Body of pancreas (tissue), 4 donors: ENCODE results near the gene MTA1. TPM values are rescaled to one million over a fixed set of nuclear protein-coding genes. Genes with fewer than 3 reads are reported as not detected.

Experiments
- ATAC-seq: fragments of 150-250 bp; one replicate; pipeline ENCODE4 v1.9.1; 2016
- DNase-seq, 4 donors: peaks; one replicate each; pipeline ENCODE4 v3.0.0-alpha.2; 2019
- H3K27ac ChIP-seq, 4 donors: fragments of 200-600 bp; sonication (generic); 1 replicate in 3 of 4; 2 replicates in 1 of 4; pipeline versions ENCODE4 v1.5.1 to v1.6.1; 2016 to 2019; ENCODE audit warnings: mild to moderate bottlenecking in 1 of 4, mixed read lengths in 1 of 4, moderate library complexity in 1 of 4
- H3K27me3 ChIP-seq, 2 donors: fragments of 200-600 bp; sonication (generic); one replicate each; pipeline ENCODE4 v1.6.0; 2016; ENCODE audit warnings: mild to moderate bottlenecking in 1 of 2
- H3K36me3 ChIP-seq, 2 donors: fragments of 200-600 bp; sonication (generic); replicated peaks in 1 of 2; 2 replicates each; pipeline ENCODE4 v1.5.1; 2016; ENCODE audit warnings: low read depth in 2 of 2; ENCODE audit not compliant: insufficient read depth in 1 of 2
- H3K4me1 ChIP-seq: fragments of 200-600 bp; sonication (generic); one replicate; pipeline ENCODE4 v1.6.0; 2016
- H3K4me3 ChIP-seq, 2 donors: fragments of 200-600 bp; sonication (generic); 1 replicate in 1 of 2; 2 replicates in 1 of 2; pipeline ENCODE4 v1.5.1; 2016 to 2019
- H3K9me3 ChIP-seq, 3 donors: fragments of 200-600 bp; sonication (generic); 1 replicate in 2 of 3; 2 replicates in 1 of 3; pipeline ENCODE4 v1.5.1; 2016
- CTCF ChIP-seq, 7 experiments: fragments of 450-650 bp in 4 of 7; fragments of 200-600 bp in 3 of 7; sonication (generic) in 3 of 7; IDR thresholded peaks; one replicate each; pipeline ENCODE4 v1.5.1; 2016 to 2019; ENCODE audit warnings: antibody characterized with exemption in 7 of 7
- POLR2A ChIP-seq, 3 donors: fragments of 450-650 bp; IDR thresholded peaks; one replicate each; pipeline ENCODE4 v1.6.1; 2016; ENCODE audit warnings: antibody characterized with exemption in 3 of 3, mild to moderate bottlenecking in 2 of 3
- WGBS, 2 donors: methylation state at CpG; one replicate each; pipeline ENCODE4 v1.1.5; 2017; 5-methylcytosine and 5-hydroxymethylcytosine counted together
- intact Hi-C: fragments of 100-400 bp; cut with DNase I; formaldehyde crosslinking; loops from one replicate; pipeline ENCODE4 v1.15.1; 2023
- total RNA-seq, 2 donors: library from RNA; depleted of rRNA; stranded (reverse); fragments of >200 nt; gene quantifications; one replicate each; pipeline ENCODE4 v1.1.0, GENCODE V29; 2016

MTA1 gene
- total RNA-seq, 2 donors from 2014 or later = 69.8 to 92.6 TPM

GRCh38 chr14:105479431-105480158 is 60.0 kb downstream of the MTA1 start:
- Histone ChIP-seq H3K4me3 (no peak overlapping the region), H3K9me3 (no peaks in the 10 kb centered on the region), H3K27ac (no peak overlapping the region), H3K36me3 (no peaks in the 10 kb centered on the region), H3K4me1 (peaks cover 71% of the 10 kb centered on the region), H3K27me3 (peaks cover 0 to 15% of the 10 kb centered on the region in 2 donors)
- WGBS, 2 donors = 34 to 60% methylated on average over 21 to 34 of the region's 34 CpGs
- ATAC-seq = no peak
- TF ChIP-seq CTCF (IDR thresholded peaks at IDR 0.05) (no peak), POLR2A (IDR thresholded peaks at IDR 0.05) (no peak)
- DNase-seq = no peak
- intact Hi-C loops = no loop called here

- H3K9me3 ChIP-seq = no peaks in the 10 kb centered on the region
- WGBS, 2 donors = 47 to 55% methylated on average over 14 to 15 of the region's 15 CpGs
- H3K4me3 ChIP-seq = no peak overlapping the region
- peaks cover 72% of the 10 kb centered on the region for H3K4me1 ChIP-seq
- intact Hi-C loops = no loop called here
- no peaks in the 10 kb centered on the region for H3K36me3 ChIP-seq
- no peak for ATAC-seq
- no peak for TF ChIP-seq CTCF (IDR thresholded peaks at IDR 0.05)
- TF ChIP-seq POLR2A (IDR thresholded peaks at IDR 0.05) = no peak
- peak overlapping the region in 3 of 4 donors; percentile 89 to 97 (median 93) for H3K27ac ChIP-seq
- H3K27me3 ChIP-seq = peaks cover 0 to 15% of the 10 kb centered on the region in 2 donors
- DNase-seq = no peak
These were observed 60.6 kb downstream of the MTA1 start for GRCh38 chr14:105480199-105480746.

- no peaks in the 10 kb centered on the region for H3K36me3 ChIP-seq
- peaks cover 0 to 15% of the 10 kb centered on the region in 2 donors for H3K27me3 ChIP-seq
- peaks cover 72% of the 10 kb centered on the region for H3K4me1 ChIP-seq
- ATAC-seq = peak; percentile 73
- WGBS, 2 donors = 1 to 2% methylated on average over 7 to 32 of the region's 35 CpGs
- intact Hi-C loops = no loop called here
- H3K4me3 ChIP-seq = no peak overlapping the region
- H3K27ac ChIP-seq = peak overlapping the region; percentile 86 to 97 (median 91)
- H3K9me3 ChIP-seq = no peaks in the 10 kb centered on the region
- peak; percentile 89 to 92 (median 90) for DNase-seq
- TF ChIP-seq POLR2A (IDR thresholded peaks at IDR 0.05) (peak; percentile 46 to 84 (median 70)), CTCF (IDR thresholded peaks at IDR 0.05) (peak; percentile 97 to 100 (median 99))
These were observed 61.5 kb downstream of the MTA1 start for GRCh38 chr14:105480807-105481801.

- H3K4me3 ChIP-seq = no peak overlapping the region
- TF ChIP-seq CTCF (IDR thresholded peaks at IDR 0.05) (peak in 4 of 7 experiments; percentile 7 to 35 (median 23)), POLR2A (IDR thresholded peaks at IDR 0.05) (peak; percentile 23 to 73 (median 54))
- no peaks in the 10 kb centered on the region for H3K9me3 ChIP-seq
- H3K27me3 ChIP-seq = peaks cover 0 to 22% of the 10 kb centered on the region in 2 donors
- DNase-seq = peak; percentile 96 to 98 (median 98)
- intact Hi-C loops = no loop called here
- peak overlapping the region; percentile 86 to 97 (median 91) for H3K27ac ChIP-seq
- H3K36me3 ChIP-seq = no peaks in the 10 kb centered on the region
- peaks cover 72% of the 10 kb centered on the region for H3K4me1 ChIP-seq
- WGBS, 2 donors = 1 to 17% methylated on average over 2 to 18 of the region's 18 CpGs
- ATAC-seq = peak; percentile 79
These were observed 62.3 kb downstream of the MTA1 start for GRCh38 chr14:105481886-105482457.
